ENCODE results near the gene HS3ST4. TPM values are rescaled to one million over a fixed set of nuclear protein-coding genes. Genes with fewer than 3 reads are reported as not detected.

HS3ST4 gene
- total RNA-seq, 4 donors from 2014 or later: 0.49 to 1.4 (median 0.64) TPM; not detected in 1

- no peak for DNase-seq (ENCODE audit: low spot score in 2 of 2)
- TF ChIP-seq CTCF (IDR thresholded peaks at IDR 0.05): no peak
- TF ChIP-seq POLR2AphosphoS5 (IDR thresholded peaks at IDR 0.05): no peak
- TF ChIP-seq POLR2A (IDR thresholded peaks at IDR 0.05): no peak
- no peak for TF ChIP-seq EP300 (IDR thresholded peaks at IDR 0.05)
- 73% methylated on average over 3 of the region's 3 CpGs for WGBS
- Histone ChIP-seq H3K27me3 (no peaks in the 10 kb centered on the region), H3K9me3 (no peaks in the 10 kb centered on the region), H3K4me1 (no peaks in the 10 kb centered on the region), H3K4me3 (no peak overlapping the region), H3K36me3 (no peaks in the 10 kb centered on the region), H3K27ac (no peak overlapping the region)
These were observed 38.6 kb downstream of the HS3ST4 start for GRCh38 chr16:25730396-25730795.

GRCh38 chr16:25734430-25735385 is 42.9 kb downstream of the HS3ST4 start:
- WGBS: 54% methylated on average over 2 of the region's 2 CpGs
- no peaks in the 10 kb centered on the region for H3K27me3 ChIP-seq
- H3K36me3 ChIP-seq: no peaks in the 10 kb centered on the region
- no peaks in the 10 kb centered on the region for H3K9me3 ChIP-seq
- H3K4me3 ChIP-seq: no peak overlapping the region
- TF ChIP-seq EP300 (IDR thresholded peaks at IDR 0.05) (no peak), POLR2A (IDR thresholded peaks at IDR 0.05) (no peak), POLR2AphosphoS5 (IDR thresholded peaks at IDR 0.05) (no peak), CTCF (IDR thresholded peaks at IDR 0.05) (no peak)
- no peak overlapping the region for H3K27ac ChIP-seq
- no peaks in the 10 kb centered on the region for H3K4me1 ChIP-seq
- no peak for DNase-seq (ENCODE audit: low spot score in 2 of 2)

- DNase-seq (ENCODE audit: low spot score in 2 of 2): no peak
These were observed 43.9 kb downstream of the HS3ST4 start for GRCh38 chr16:25735645-25736044.

GRCh38 chr16:25747160-25747758 is 55.5 kb downstream of the HS3ST4 start:
- H3K4me3 ChIP-seq: no peak overlapping the region
- no peaks in the 10 kb centered on the region for H3K4me1 ChIP-seq
- no peak for TF ChIP-seq EP300 (IDR thresholded peaks at IDR 0.05)
- no peaks in the 10 kb centered on the region for H3K36me3 ChIP-seq
- H3K9me3 ChIP-seq: no peaks in the 10 kb centered on the region
- DNase-seq (ENCODE audit: low spot score in 2 of 2): no peak
- no peak overlapping the region for H3K27ac ChIP-seq
- H3K27me3 ChIP-seq: no peaks in the 10 kb centered on the region
- 70% methylated on average over 7 of the region's 7 CpGs for WGBS

More at GRCh38 chr16:25735645-25736044, 43.9 kb downstream of the HS3ST4 start:
- no peaks in the 10 kb centered on the region for H3K36me3 ChIP-seq
- H3K4me1 ChIP-seq: no peaks in the 10 kb centered on the region
- TF ChIP-seq POLR2A (IDR thresholded peaks at IDR 0.05): no peak
- no peak for TF ChIP-seq CTCF (IDR thresholded peaks at IDR 0.05)
- no peak for TF ChIP-seq POLR2AphosphoS5 (IDR thresholded peaks at IDR 0.05)
- TF ChIP-seq EP300 (IDR thresholded peaks at IDR 0.05): no peak
- H3K27ac ChIP-seq: no peak overlapping the region
- H3K9me3 ChIP-seq: no peaks in the 10 kb centered on the region
- no peak overlapping the region for H3K4me3 ChIP-seq
- WGBS: 83% methylated on average over 1 of the region's 1 CpG
- no peaks in the 10 kb centered on the region for H3K27me3 ChIP-seq

- H3K9me3 ChIP-seq: no peaks in the 10 kb centered on the region
- H3K27me3 ChIP-seq: no peaks in the 10 kb centered on the region
- no peaks in the 10 kb centered on the region for H3K4me1 ChIP-seq
- no peaks in the 10 kb centered on the region for H3K36me3 ChIP-seq
- no peak for TF ChIP-seq POLR2A (IDR thresholded peaks at IDR 0.05)
- no peak for TF ChIP-seq CTCF (IDR thresholded peaks at IDR 0.05)
- TF ChIP-seq POLR2AphosphoS5 (IDR thresholded peaks at IDR 0.05): no peak
- no peak for TF ChIP-seq EP300 (IDR thresholded peaks at IDR 0.05)
- DNase-seq (ENCODE audit: low spot score in 2 of 2): no peak
- H3K4me3 ChIP-seq: no peak overlapping the region
- WGBS: 82% methylated on average over 3 of the region's 3 CpGs
- no peak overlapping the region for H3K27ac ChIP-seq
These were observed 56.4 kb downstream of the HS3ST4 start for GRCh38 chr16:25748092-25748654.

Data from suprapubic skin (tissue), 4 donors.